BLaER1 (cell line): ENCODE data around the gene SLC39A12.

ENCODE experiments used
- H3K27ac ChIP-seq: shearing (Covaris generic); formaldehyde crosslinking; 2 replicates; pipeline ENCODE4 v1.8.1; 2022
- H3K27me3 ChIP-seq: shearing (Covaris generic); formaldehyde crosslinking; 2 replicates; pipeline ENCODE4 v1.8.1; 2022
- H3K36me3 ChIP-seq: shearing (Covaris generic); formaldehyde crosslinking; 2 replicates; pipeline ENCODE4 v1.8.1; 2022
- H3K4me1 ChIP-seq: shearing (Covaris generic); formaldehyde crosslinking; 2 replicates; pipeline ENCODE4 v1.8.1; 2022
- H3K4me2 ChIP-seq: shearing (Covaris generic); formaldehyde crosslinking; 2 replicates; pipeline ENCODE4 v1.8.1; 2022
- H3K4me3 ChIP-seq: shearing (Covaris generic); formaldehyde crosslinking; 2 replicates; pipeline ENCODE4 v1.8.1; 2022
- H3K9ac ChIP-seq: shearing (Covaris generic); formaldehyde crosslinking; 2 replicates; pipeline ENCODE4 v1.8.1; 2022
- H3K9me3 ChIP-seq: shearing (Covaris generic); formaldehyde crosslinking; 2 replicates; pipeline ENCODE4 v1.8.1; 2022
- H4K20me1 ChIP-seq: shearing (Covaris generic); formaldehyde crosslinking; 2 replicates; pipeline ENCODE4 v1.8.1; 2022
- Cebpa-rat ChIP-seq: shearing (Covaris generic); IDR thresholded peaks from 2 replicates; pipeline ENCODE4 v1.8.1; 2022

Gene SLC39A12

DNA sequence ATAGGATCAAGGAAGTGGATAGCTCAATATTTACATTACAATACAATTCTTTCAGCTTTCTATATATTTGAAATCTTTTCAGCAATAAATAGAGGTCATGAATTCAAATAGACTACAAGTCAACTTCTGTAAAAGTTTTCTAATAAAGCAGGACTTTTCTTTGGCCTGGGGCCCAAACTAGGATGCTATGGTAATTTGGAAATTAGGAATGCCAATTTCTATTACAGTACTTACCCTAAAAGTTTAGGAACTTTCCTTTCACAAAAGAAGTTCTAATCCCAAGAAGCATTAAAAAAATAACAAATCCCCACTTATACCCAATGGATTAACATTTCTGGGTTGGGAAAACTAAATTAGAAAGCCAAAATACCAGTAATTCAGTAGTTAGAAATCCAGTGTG is 40.5 kb downstream of the SLC39A12 start:
- Histone ChIP-seq H3K9me3 (peaks cover 19% of the 10 kb centered on the region; the same call in 1 of the 2 replicates), H3K4me2 (no peak overlapping the region), H3K27ac (no peak overlapping the region), H3K9ac (no peak overlapping the region), H3K36me3 (no peaks in the 10 kb centered on the region), H3K27me3 (no peaks in the 10 kb centered on the region), H3K4me1 (peaks cover 54% of the 10 kb centered on the region), H4K20me1 (no peaks in the 10 kb centered on the region), H3K4me3 (no peak overlapping the region)
- TF ChIP-seq Cebpa-rat: no peak

DNA sequence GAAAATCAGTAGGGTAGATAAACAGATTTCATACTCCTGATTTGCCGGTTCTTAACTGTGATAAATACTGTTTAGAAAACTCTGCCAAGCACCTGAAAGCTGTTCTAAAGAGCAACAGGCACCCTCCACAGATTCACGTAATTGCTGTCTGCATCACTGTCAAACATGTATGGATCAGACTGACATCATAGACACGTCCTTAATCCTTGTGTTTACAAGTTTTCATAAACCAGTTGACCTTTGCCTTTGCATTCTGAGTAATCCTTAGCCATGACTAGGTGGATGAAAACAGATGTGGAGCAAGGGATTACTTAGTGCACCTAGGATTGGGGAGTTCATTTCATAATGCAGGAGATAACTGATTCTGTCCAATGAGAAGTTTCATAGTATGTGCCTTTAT is 41.6 kb downstream of the SLC39A12 start:
- no peak for TF ChIP-seq Cebpa-rat
- Histone ChIP-seq H3K4me2 (no peak overlapping the region), H3K4me3 (no peak overlapping the region), H4K20me1 (no peaks in the 10 kb centered on the region), H3K27ac (no peak overlapping the region), H3K27me3 (no peaks in the 10 kb centered on the region), H3K36me3 (no peaks in the 10 kb centered on the region), H3K4me1 (peaks cover 54% of the 10 kb centered on the region), H3K9me3 (peaks cover 10% of the 10 kb centered on the region; the same call in 1 of the 2 replicates), H3K9ac (no peak overlapping the region)

DNA sequence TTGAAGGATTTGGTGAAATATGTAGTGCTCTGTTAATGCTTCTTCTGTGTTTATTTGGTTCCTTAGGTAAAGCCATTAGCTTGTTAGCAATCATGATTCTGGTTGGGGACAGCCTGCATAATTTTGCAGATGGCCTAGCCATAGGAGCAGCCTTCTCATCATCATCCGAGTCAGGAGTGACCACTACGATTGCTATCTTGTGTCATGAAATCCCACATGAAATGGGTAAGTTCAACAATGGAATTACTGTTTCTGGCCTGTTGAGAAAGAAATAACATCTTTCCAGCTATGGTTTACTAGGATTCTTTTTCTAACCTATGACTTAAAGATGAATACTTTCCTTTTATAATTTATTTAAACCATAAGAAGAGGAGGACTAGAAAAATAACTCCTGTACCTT is 48.9 kb downstream of the SLC39A12 start:
- Histone ChIP-seq H3K4me3 (no peak overlapping the region), H3K27me3 (no peaks in the 10 kb centered on the region), H3K36me3 (no peaks in the 10 kb centered on the region), H3K4me2 (no peak overlapping the region), H3K4me1 (peaks cover 53% of the 10 kb centered on the region), H4K20me1 (no peaks in the 10 kb centered on the region), H3K9me3 (peaks cover 12% of the 10 kb centered on the region), H3K9ac (no peak overlapping the region), H3K27ac (no peak overlapping the region)
- TF ChIP-seq Cebpa-rat: no peak

DNA sequence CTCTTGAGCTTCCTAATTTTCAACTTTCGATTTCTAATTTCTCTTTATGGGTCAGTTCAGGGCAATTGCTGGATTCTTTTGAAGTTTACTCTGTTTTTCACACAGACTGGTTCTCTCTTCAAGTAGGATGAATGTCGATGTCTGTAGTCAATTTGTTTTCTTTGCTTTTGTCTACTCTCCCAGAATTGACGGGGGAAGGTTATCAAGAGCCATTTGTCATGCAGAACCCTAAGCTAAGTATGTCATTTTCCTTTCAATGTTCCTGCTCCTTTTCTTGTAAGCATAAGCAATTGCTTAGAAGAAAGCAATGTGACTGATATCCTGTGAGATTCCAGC is 53.7 kb downstream of the SLC39A12 start:
- Histone ChIP-seq H3K9ac (no peak overlapping the region), H3K27me3 (no peaks in the 10 kb centered on the region), H3K27ac (no peak overlapping the region), H3K36me3 (no peaks in the 10 kb centered on the region), H3K4me3 (no peak overlapping the region), H4K20me1 (no peaks in the 10 kb centered on the region), H3K4me2 (peak overlapping the region; percentile 49; the same call in 1 of the 2 replicates), H3K9me3 (no peaks in the 10 kb centered on the region), H3K4me1 (peaks cover 37% of the 10 kb centered on the region)
- no peak for TF ChIP-seq Cebpa-rat

DNA sequence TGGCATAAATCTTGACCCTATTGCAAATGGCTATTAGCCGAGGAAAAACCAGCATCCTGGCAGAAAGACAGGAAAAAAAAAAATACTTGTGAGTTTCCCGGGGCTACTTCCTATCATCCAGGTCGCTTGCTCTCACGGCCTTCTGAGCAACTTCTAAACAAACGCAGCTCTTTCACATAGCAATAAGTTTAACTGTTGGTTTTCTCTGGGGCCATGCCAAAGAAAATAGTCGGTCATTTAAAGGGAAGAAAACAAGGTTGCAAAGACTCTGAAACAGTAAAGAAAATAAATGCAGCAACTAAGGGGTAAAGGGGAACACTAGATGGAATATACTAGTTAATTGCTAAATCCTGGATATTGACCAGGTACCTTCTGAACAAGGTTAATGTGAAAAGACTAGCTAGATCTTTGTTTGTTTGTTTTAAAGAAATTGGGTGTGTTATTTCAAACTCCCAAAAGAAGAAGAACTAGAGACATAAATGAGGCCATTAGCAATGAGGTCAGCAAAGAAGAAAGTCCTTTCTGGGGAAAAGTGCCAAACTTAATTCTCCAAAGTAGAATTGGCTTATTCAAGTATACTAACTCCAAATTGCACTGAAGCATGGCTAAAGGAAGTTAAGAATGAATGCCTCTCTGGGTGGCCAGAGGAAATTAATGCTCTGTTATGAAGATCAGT is 54.2 kb downstream of the SLC39A12 start:
- Histone ChIP-seq H3K4me3 (no peak overlapping the region), H3K27ac (no peak overlapping the region; the same call in 1 of the 2 replicates), H3K27me3 (no peaks in the 10 kb centered on the region), H3K9ac (no peak overlapping the region), H3K36me3 (no peaks in the 10 kb centered on the region), H3K9me3 (no peaks in the 10 kb centered on the region), H3K4me2 (peak overlapping the region; percentile 49), H4K20me1 (no peaks in the 10 kb centered on the region), H3K4me1 (peaks cover 42% of the 10 kb centered on the region)
- TF ChIP-seq Cebpa-rat: no peak

DNA sequence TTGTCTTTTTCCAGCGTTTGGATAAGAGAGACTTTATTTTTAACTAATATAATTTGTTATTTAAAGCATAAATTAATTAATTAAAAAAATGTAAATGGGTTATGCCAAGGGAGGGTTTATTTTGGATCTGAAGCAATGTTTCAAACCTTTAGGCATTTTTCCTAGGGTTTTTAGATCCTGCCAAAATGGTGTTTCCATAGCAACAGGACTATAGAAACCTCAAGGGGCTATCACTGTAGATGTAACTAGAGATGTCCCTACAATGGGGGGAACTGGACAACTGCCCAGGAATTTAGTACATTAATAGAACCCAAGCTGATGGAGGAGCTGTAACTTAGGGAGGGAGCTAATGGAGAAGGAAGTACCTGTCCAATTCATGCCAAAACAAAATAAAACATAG is 57.3 kb downstream of the SLC39A12 start:
- no peak for TF ChIP-seq Cebpa-rat

DNA sequence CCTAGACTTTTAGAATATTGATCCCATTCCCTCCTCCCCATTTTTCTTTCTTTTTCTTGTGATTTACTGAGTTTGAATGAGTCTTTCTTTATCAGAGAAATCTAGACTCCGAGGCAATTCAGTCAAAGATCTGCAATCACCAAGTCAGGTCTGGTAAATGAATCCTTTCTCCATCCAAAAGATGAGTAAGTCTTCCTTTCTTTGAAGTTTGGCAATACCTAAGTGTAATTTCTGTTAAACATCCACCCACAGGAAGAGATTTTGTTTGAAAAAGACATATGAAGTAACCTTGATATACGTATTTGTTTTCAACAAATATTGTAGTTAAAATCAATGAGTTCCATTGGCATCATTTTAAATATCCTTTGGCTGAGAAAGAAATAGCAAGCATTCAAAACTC is 58.3 kb downstream of the SLC39A12 start:
- H4K20me1 ChIP-seq: no peaks in the 10 kb centered on the region
- H3K4me3 ChIP-seq: no peak overlapping the region
- H3K4me1 ChIP-seq: peaks cover 26% of the 10 kb centered on the region
- no peak overlapping the region for H3K4me2 ChIP-seq
- H3K9ac ChIP-seq: no peak overlapping the region
- no peak for TF ChIP-seq Cebpa-rat
- no peaks in the 10 kb centered on the region for H3K36me3 ChIP-seq
- no peaks in the 10 kb centered on the region for H3K9me3 ChIP-seq
- H3K27ac ChIP-seq: no peak overlapping the region
- H3K27me3 ChIP-seq: no peaks in the 10 kb centered on the region

More for the DNA sequence above, 57.3 kb downstream of the SLC39A12 start:
- no peaks in the 10 kb centered on the region for H3K27me3 ChIP-seq
- H3K27ac ChIP-seq: no peak overlapping the region
- peaks cover 27% of the 10 kb centered on the region for H3K4me1 ChIP-seq
- H3K4me3 ChIP-seq: no peak overlapping the region
- no peaks in the 10 kb centered on the region for H3K36me3 ChIP-seq
- no peak overlapping the region for H3K9ac ChIP-seq
- H3K4me2 ChIP-seq: no peak overlapping the region
- no peaks in the 10 kb centered on the region for H4K20me1 ChIP-seq
- H3K9me3 ChIP-seq: no peaks in the 10 kb centered on the region

DNA sequence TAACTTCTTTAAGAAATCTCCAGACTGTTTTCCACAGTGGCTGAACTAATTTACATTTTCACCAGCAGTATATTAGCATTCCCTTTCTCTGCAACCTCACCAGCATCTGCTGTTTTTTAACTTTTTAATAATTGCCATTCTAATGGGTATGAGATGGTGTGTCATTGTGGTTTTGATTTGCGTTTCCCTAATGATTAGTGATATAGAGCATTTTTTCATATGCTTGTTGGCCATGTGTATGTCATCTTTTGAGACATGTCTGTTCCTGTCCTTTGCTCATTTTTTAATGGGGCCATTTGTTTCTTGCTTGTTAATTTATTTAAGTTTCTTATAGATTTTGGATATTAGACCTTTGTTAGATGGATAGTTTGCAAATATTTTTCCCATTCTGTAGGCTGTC is 68.8 kb downstream of the SLC39A12 start:
- Histone ChIP-seq H3K4me3 (no peak overlapping the region), H4K20me1 (no peaks in the 10 kb centered on the region), H3K9ac (no peak overlapping the region), H3K9me3 (peaks cover 34% of the 10 kb centered on the region), H3K27ac (no peak overlapping the region), H3K4me1 (no peaks in the 10 kb centered on the region), H3K27me3 (no peaks in the 10 kb centered on the region), H3K36me3 (no peaks in the 10 kb centered on the region), H3K4me2 (no peak overlapping the region)
- no peak for TF ChIP-seq Cebpa-rat

DNA sequence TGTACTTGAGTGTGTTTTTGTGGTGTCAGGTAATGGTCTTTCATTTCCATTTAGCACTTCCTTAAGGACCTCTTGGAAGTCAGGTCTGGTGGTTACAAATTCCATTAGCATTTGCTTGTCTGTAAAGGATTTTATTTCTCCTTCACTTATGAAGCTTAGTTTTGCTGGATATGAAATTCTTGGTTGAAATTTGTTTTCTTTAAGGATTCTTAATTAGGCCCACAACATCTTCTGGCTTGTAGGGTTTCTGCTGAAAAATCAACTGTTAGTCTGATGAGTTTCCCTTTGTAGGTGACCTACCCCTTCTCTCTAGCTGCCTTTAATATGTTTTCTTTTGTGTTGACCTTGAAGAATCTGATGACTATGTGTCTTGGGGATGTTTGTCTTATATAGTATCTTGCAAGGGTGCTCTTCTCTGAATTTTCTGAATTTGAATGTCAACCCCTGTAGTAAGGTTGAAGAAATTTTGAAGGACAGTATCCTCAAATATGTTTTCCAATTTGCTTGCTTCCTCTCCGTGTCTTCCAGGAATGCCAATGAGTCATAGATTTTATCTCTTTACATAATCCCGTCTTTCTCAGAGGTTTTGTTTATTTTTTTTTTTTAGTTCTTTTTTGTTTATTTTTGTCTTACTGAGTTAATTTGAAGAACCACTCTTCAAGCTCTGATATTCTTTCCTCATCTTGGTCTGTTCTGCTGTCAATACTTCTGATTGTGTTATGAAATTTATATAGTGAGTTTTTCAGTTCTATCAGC is 70.2 kb downstream of the SLC39A12 start:
- Histone ChIP-seq H3K9ac (no peak overlapping the region), H3K4me3 (no peak overlapping the region), H4K20me1 (no peaks in the 10 kb centered on the region), H3K27me3 (no peaks in the 10 kb centered on the region), H3K36me3 (no peaks in the 10 kb centered on the region), H3K4me2 (no peak overlapping the region), H3K27ac (no peak overlapping the region), H3K9me3 (peaks cover 34% of the 10 kb centered on the region), H3K4me1 (no peaks in the 10 kb centered on the region)
- no peak for TF ChIP-seq Cebpa-rat

DNA sequence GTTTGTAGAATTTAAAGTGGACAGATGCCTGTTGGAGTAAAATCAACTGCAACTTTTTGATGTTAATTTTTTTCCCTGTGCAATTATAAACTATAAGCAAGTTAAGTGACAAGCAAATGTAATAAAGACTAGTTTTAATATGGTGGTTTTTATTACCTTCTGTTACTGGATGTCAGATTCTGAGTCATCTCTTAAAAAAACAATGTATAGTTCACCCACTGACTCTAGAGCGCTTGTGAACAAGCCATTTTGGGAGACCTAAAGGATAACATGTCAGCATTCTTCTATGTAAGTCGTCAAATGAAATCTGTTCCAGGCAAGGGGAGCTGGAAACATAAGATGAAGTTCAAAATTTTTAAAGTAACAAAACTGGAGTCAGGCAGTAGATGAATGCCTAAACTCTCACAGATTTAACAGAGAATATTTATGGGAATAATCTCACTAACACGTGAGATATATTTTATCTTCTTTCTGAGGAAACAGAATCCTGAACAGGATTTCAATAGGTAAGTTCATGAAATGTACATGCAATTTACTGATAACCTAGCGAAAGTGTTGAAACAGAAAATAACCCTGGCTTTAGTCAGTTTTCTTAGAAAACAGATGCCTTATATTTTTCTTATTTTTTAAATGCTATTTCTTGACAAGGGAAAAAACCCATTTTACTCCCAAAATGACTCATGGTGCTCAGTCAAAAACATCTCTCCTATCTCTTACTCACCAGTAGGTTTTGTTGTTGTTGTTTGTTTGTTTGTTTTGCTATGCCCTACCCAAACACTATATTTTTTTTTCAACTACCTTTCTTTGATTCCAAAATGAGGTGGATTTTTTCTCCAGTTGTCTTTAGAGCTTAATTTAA is 91.7 kb downstream of the SLC39A12 start:
- Histone ChIP-seq H3K4me3 (no peak overlapping the region), H3K27ac (no peak overlapping the region), H3K9ac (no peak overlapping the region), H3K27me3 (no peaks in the 10 kb centered on the region), H3K36me3 (no peaks in the 10 kb centered on the region), H3K4me1 (no peaks in the 10 kb centered on the region), H3K4me2 (no peak overlapping the region), H4K20me1 (no peaks in the 10 kb centered on the region), H3K9me3 (no peaks in the 10 kb centered on the region)
- TF ChIP-seq Cebpa-rat: no peak
